B cell (primary cell): ENCODE data around the gene ACAP3. TPM values are rescaled to one million over a fixed set of nuclear protein-coding genes. Genes with fewer than 3 reads are reported as not detected.

Experiments used
- polyA plus RNA-seq: library from polyadenylated mRNA; depleted of rRNA; stranded (reverse); fragments of >200 nt; gene quantifications from 2 replicates; pipeline ENCODE4 v1.2.3, GENCODE V29; 2012
- small RNA-seq: library from RNA; depleted of rRNA; stranded (forward); fragments of <200 nt; gene quantifications from one replicate; pipeline ENCODE3, GENCODE V24; 2012; ENCODE audit warnings: low replicate concordance, low read depth; ENCODE audit not compliant: insufficient read length
- total RNA-seq, 2 donors: library from RNA; stranded (reverse); fragments of 120-200 nt in 1 of 2; gene quantifications; 1 replicate in 1 of 2; 2 replicates in 1 of 2; pipeline versions ENCODE4 v1.2.3 to v1.2.4, GENCODE V29; 2013 to 2022

Gene ACAP3
- total and polyA plus RNA-seq, 2 donors (not counting 1 experiment from before 2014, with no cell fraction given), result 40.7 to 124 TPM

Small RNA genes lying within 50 kb of the gene (small RNA-seq; reads per million reads assigned to genes)
- not detected for gene MIR6726

Other genes with a start within 250 kb of the ACAP3 start
- gene RNF223, start 233.6 kb downstream of the ACAP3 start, total RNA-seq, result not detected in 2 replicates
- gene RNF223, start 233.6 kb downstream of the ACAP3 start, polyA plus RNA-seq, result not detected in 2 replicates
- 23.0 and 25.3 TPM in 2 replicates for gene C1orf159, start 191.8 kb downstream of the ACAP3 start, total RNA-seq
- gene C1orf159, start 191.8 kb downstream of the ACAP3 start, polyA plus RNA-seq, result 25.6 and 29.6 TPM in 2 replicates
- gene TTLL10, start 134.1 kb downstream of the ACAP3 start, total RNA-seq, result 0.37 and 0.61 TPM in 2 replicates
- 0.37 and 0.45 TPM in 2 replicates for gene TTLL10, start 134.1 kb downstream of the ACAP3 start, polyA plus RNA-seq
- gene TNFRSF18, start 101.3 kb downstream of the ACAP3 start, total RNA-seq, result 33.5 and 38.1 TPM in 2 replicates
- gene TNFRSF18, start 101.3 kb downstream of the ACAP3 start, polyA plus RNA-seq, result 10.1 and 25.2 TPM in 2 replicates
- 1.8 and 2.3 TPM in 2 replicates for gene TNFRSF4, start 93.8 kb downstream of the ACAP3 start, total RNA-seq
- 0.63 and 1.9 TPM in 2 replicates for gene TNFRSF4, start 93.8 kb downstream of the ACAP3 start, polyA plus RNA-seq
- gene SDF4, start 75.9 kb downstream of the ACAP3 start, total RNA-seq, result 143 and 151 TPM in 2 replicates
- gene SDF4, start 75.9 kb downstream of the ACAP3 start, polyA plus RNA-seq, result 100 and 104 TPM in 2 replicates
- 21.0 TPM in 2 replicates for gene B3GALT6, start 75.7 kb downstream of the ACAP3 start, total RNA-seq
- 4.7 and 5.9 TPM in 2 replicates for gene B3GALT6, start 75.7 kb downstream of the ACAP3 start, polyA plus RNA-seq
- 3.2 and 6.1 TPM in 2 replicates for gene C1QTNF12, start 61.2 kb downstream of the ACAP3 start, total RNA-seq
- gene C1QTNF12, start 61.2 kb downstream of the ACAP3 start, polyA plus RNA-seq, result 1.2 and 1.8 TPM in 2 replicates
- 115 and 120 TPM in 2 replicates for gene UBE2J2, start 34.1 kb downstream of the ACAP3 start, total RNA-seq
- gene UBE2J2, start 34.1 kb downstream of the ACAP3 start, polyA plus RNA-seq, result 32.8 and 40.1 TPM in 2 replicates
- 7.3 and 10.6 TPM in 2 replicates for gene SCNN1D, start 27.5 kb downstream of the ACAP3 start, total RNA-seq
- gene SCNN1D, start 27.5 kb downstream of the ACAP3 start, polyA plus RNA-seq, result 14.7 and 21.3 TPM in 2 replicates
- 15.7 and 17.9 TPM in 2 replicates for gene PUSL1, start 667 bp upstream of the ACAP3 start, total RNA-seq
- gene PUSL1, start 667 bp upstream of the ACAP3 start, polyA plus RNA-seq, result 21.3 and 25.8 TPM in 2 replicates
- gene INTS11, start 16.7 kb upstream of the ACAP3 start, total RNA-seq, result 149 and 167 TPM in 2 replicates
- gene INTS11, start 16.7 kb upstream of the ACAP3 start, polyA plus RNA-seq, result 245 and 279 TPM in 2 replicates
- 18.8 and 21.6 TPM in 2 replicates for gene CPTP, start 16.9 kb upstream of the ACAP3 start, total RNA-seq
- 8.0 and 17.1 TPM in 2 replicates for gene CPTP, start 16.9 kb upstream of the ACAP3 start, polyA plus RNA-seq
- 4.0 and 4.1 TPM in 2 replicates for gene TAS1R3, start 23.4 kb upstream of the ACAP3 start, total RNA-seq
- 5.7 and 11.7 TPM in 2 replicates for gene TAS1R3, start 23.4 kb upstream of the ACAP3 start, polyA plus RNA-seq
- 46.1 and 48.2 TPM in 2 replicates for gene DVL1, start 41.5 kb upstream of the ACAP3 start, total RNA-seq
- gene DVL1, start 41.5 kb upstream of the ACAP3 start, polyA plus RNA-seq, result 46.0 and 53.5 TPM in 2 replicates
- not detected in 2 replicates for gene MXRA8, start 50.6 kb upstream of the ACAP3 start, total RNA-seq
- gene MXRA8, start 50.6 kb upstream of the ACAP3 start, polyA plus RNA-seq, result 0.10 and 0.25 TPM in 2 replicates
- gene AURKAIP1, start 67.3 kb upstream of the ACAP3 start, total RNA-seq, result 61.7 and 67.0 TPM in 2 replicates
- gene AURKAIP1, start 67.3 kb upstream of the ACAP3 start, polyA plus RNA-seq, result 47.3 and 61.1 TPM in 2 replicates
- 347 and 367 TPM in 2 replicates for gene CCNL2, start 91.4 kb upstream of the ACAP3 start, total RNA-seq
- 263 and 333 TPM in 2 replicates for gene CCNL2, start 91.4 kb upstream of the ACAP3 start, polyA plus RNA-seq
- 119 and 129 TPM in 2 replicates for gene MRPL20, start 99.4 kb upstream of the ACAP3 start, total RNA-seq
- 55.9 and 59.3 TPM in 2 replicates for gene MRPL20, start 99.4 kb upstream of the ACAP3 start, polyA plus RNA-seq
- not detected in 2 replicates for gene ANKRD65, start 113.3 kb upstream of the ACAP3 start, total RNA-seq
- gene ANKRD65, start 113.3 kb upstream of the ACAP3 start, polyA plus RNA-seq, result 0.12 TPM in 1 of 2 replicates, not detected in the other
- gene VWA1, start 127.8 kb upstream of the ACAP3 start, total RNA-seq, result not detected in 2 replicates
- gene VWA1, start 127.8 kb upstream of the ACAP3 start, polyA plus RNA-seq, result 0.09 TPM in 1 of 2 replicates, not detected in the other
- 0.20 and 0.56 TPM in 2 replicates for gene ATAD3C, start 141.8 kb upstream of the ACAP3 start, total RNA-seq
- gene ATAD3C, start 141.8 kb upstream of the ACAP3 start, polyA plus RNA-seq, result 1.1 TPM in 2 replicates
- gene ATAD3B, start 163.8 kb upstream of the ACAP3 start, total RNA-seq, result 51.4 and 51.5 TPM in 2 replicates
- 50.9 and 62.0 TPM in 2 replicates for gene ATAD3B, start 163.8 kb upstream of the ACAP3 start, polyA plus RNA-seq
- 17.5 and 22.9 TPM in 2 replicates for gene ATAD3A, start 204.2 kb upstream of the ACAP3 start, total RNA-seq
- 17.8 and 18.2 TPM in 2 replicates for gene ATAD3A, start 204.2 kb upstream of the ACAP3 start, polyA plus RNA-seq
- 0.66 and 1.8 TPM in 2 replicates for gene TMEM240, start 232.7 kb upstream of the ACAP3 start, total RNA-seq
- 0.28 and 0.40 TPM in 2 replicates for gene TMEM240, start 232.7 kb upstream of the ACAP3 start, polyA plus RNA-seq